ENCODE measurements around the gene RAPGEF5. TPM values are rescaled to one million over a fixed set of nuclear protein-coding genes. Genes with fewer than 3 reads are reported as not detected.

The RAPGEF5 gene
- total RNA-seq, 1 donor from 2014 or later: 65.8 TPM

GRCh38 chr7:22200777-22201176 is 156.2 kb downstream of the RAPGEF5 start:
- H3K27me3 ChIP-seq: no peaks in the 10 kb centered on the region
- H3K27ac ChIP-seq: no peak overlapping the region
- peaks cover 4 to 6% of the 10 kb centered on the region in 2 donors for H3K4me1 ChIP-seq
- H3K9me3 ChIP-seq: no peaks in the 10 kb centered on the region
- TF ChIP-seq, protein P1, sequence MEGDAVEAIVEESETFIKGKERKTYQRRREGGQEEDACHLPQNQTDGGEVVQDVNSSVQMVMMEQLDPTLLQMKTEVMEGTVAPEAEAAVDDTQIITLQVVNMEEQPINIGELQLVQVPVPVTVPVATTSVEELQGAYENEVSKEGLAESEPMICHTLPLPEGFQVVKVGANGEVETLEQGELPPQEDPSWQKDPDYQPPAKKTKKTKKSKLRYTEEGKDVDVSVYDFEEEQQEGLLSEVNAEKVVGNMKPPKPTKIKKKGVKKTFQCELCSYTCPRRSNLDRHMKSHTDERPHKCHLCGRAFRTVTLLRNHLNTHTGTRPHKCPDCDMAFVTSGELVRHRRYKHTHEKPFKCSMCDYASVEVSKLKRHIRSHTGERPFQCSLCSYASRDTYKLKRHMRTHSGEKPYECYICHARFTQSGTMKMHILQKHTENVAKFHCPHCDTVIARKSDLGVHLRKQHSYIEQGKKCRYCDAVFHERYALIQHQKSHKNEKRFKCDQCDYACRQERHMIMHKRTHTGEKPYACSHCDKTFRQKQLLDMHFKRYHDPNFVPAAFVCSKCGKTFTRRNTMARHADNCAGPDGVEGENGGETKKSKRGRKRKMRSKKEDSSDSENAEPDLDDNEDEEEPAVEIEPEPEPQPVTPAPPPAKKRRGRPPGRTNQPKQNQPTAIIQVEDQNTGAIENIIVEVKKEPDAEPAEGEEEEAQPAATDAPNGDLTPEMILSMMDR (IDR thresholded peaks at IDR 0.05): no peak
- no peaks in the 10 kb centered on the region for H3K36me3 ChIP-seq
- DNase-seq (ENCODE audit: low spot score in 2 of 2): no peak
- no peak overlapping the region for H3K4me3 ChIP-seq
- intact Hi-C loops (cut with DNase I): no loop called here

GRCh38 chr7:22200238-22200637 is 156.7 kb downstream of the RAPGEF5 start:
- Histone ChIP-seq H3K27ac (no peak overlapping the region), H3K4me3 (no peak overlapping the region), H3K4me1 (peaks cover 0 to 3% of the 10 kb centered on the region in 2 donors), H3K27me3 (no peaks in the 10 kb centered on the region), H3K9me3 (no peaks in the 10 kb centered on the region), H3K36me3 (no peaks in the 10 kb centered on the region)
- intact Hi-C loops (cut with DNase I): no loop called here
- no peak for DNase-seq (ENCODE audit: low spot score in 2 of 2)
- TF ChIP-seq, protein P1 (IDR thresholded peaks at IDR 0.05): no peak

GRCh38 chr7:22197376-22197775 is 159.6 kb downstream of the RAPGEF5 start:
- Histone ChIP-seq H3K4me3 (no peak overlapping the region), H3K36me3 (no peaks in the 10 kb centered on the region), H3K27ac (no peak overlapping the region), H3K9me3 (no peaks in the 10 kb centered on the region), H3K4me1 (peaks cover 0 to 8% of the 10 kb centered on the region in 2 donors), H3K27me3 (no peaks in the 10 kb centered on the region)
- intact Hi-C loops (cut with DNase I): no loop called here
- no peak for DNase-seq (ENCODE audit: low spot score in 2 of 2)
- TF ChIP-seq, protein P1 (IDR thresholded peaks at IDR 0.05): no peak

DNA sequence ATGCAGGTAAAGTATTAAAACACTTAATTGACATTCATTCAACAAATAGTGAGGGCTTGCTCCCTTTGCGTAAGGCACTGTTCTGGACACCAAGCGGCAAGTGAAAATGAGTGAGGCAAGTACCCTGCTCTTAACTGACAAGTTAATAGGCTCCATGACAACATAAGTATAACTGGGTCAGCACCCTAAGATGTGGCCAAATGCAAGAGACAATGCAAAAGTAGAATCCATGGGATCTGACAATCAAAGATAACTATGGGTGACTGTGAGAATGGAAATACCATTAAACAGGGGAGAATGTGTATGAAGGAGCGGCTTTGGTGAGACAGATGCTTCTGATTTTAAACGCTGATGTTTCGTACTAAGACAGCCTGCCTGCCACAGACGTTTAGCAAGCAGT is 160.5 kb downstream of the RAPGEF5 start:
- Histone ChIP-seq H3K27ac (no peak overlapping the region), H3K9me3 (no peaks in the 10 kb centered on the region), H3K36me3 (peaks cover 0 to 1% of the 10 kb centered on the region in 2 donors), H3K27me3 (no peaks in the 10 kb centered on the region), H3K4me3 (no peak overlapping the region), H3K4me1 (peaks cover 0 to 8% of the 10 kb centered on the region in 2 donors)
- intact Hi-C loops (cut with DNase I): no loop called here
- TF ChIP-seq, protein P1 (IDR thresholded peaks at IDR 0.05): no peak
- no peak for DNase-seq (ENCODE audit: low spot score in 2 of 2)

- Histone ChIP-seq H3K9me3 (no peaks in the 10 kb centered on the region), H3K4me3 (no peak overlapping the region), H3K36me3 (peaks cover 0 to 10% of the 10 kb centered on the region in 2 donors), H3K27ac (no peak overlapping the region), H3K4me1 (peaks cover 0 to 8% of the 10 kb centered on the region in 2 donors), H3K27me3 (no peaks in the 10 kb centered on the region)
- intact Hi-C loops (cut with DNase I): no loop called here
- no peak for DNase-seq (ENCODE audit: low spot score in 2 of 2)
- TF ChIP-seq, protein P1 (IDR thresholded peaks at IDR 0.05): no peak
Measured at GRCh38 chr7:22195397-22196172, 161.4 kb downstream of the RAPGEF5 start.

Data from ascending aorta (tissue), 2 donors.